ACC112 (cell line): Measurements from ENCODE around the gene DGKI.
"Not testable (repeated sequence)": the region's sequence is repeated elsewhere in the genome, so short reads cannot be mapped to it uniquely, and the experiment has no call there.

Source experiments
- H2AFZ ChIP-seq: fragments of 200-600 bp; sonication (generic); one replicate; pipeline ENCODE4 v1.6.0; 2017; ENCODE audit warnings: antibody characterized with exemption, low read length; ENCODE audit not compliant: unreplicated experiment
- H3K27ac ChIP-seq: fragments of 200-600 bp; sonication (generic); 2 replicates; pipeline ENCODE4 v1.5.1; 2014; ENCODE audit warnings: low read depth, mild to moderate bottlenecking, antibody characterized with exemption, low read length, moderate library complexity
- H3K27me3 ChIP-seq: fragments of 200-600 bp; sonication (generic); 2 replicates; pipeline ENCODE4 v1.6.1; 2014; ENCODE audit warnings: mild to moderate bottlenecking, antibody characterized with exemption, low read length, moderate library complexity, mixed read lengths; ENCODE audit not compliant: insufficient read depth
- H3K36me3 ChIP-seq: fragments of 200-600 bp; sonication (generic); 2 replicates; pipeline ENCODE4 v1.6.1; 2016; ENCODE audit warnings: mild to moderate bottlenecking, antibody characterized with exemption, low read length, moderate library complexity, mixed read lengths; ENCODE audit not compliant: insufficient read depth
- H3K4me1 ChIP-seq: fragments of 200-600 bp; sonication (generic); one replicate; pipeline ENCODE4 v1.6.1; 2016; ENCODE audit warnings: low read length, mixed read lengths; ENCODE audit not compliant: insufficient read depth, unreplicated experiment, control insufficient read depth
- H3K4me3 ChIP-seq: fragments of 200-600 bp; sonication (generic); 2 replicates; pipeline ENCODE4 v1.5.1; 2014; ENCODE audit warnings: mild to moderate bottlenecking, low read depth, low read length
- H3K79me2 ChIP-seq: fragments of 200-600 bp; sonication (generic); one replicate; pipeline ENCODE4 v1.6.0; 2016; ENCODE audit warnings: low read length; ENCODE audit not compliant: control insufficient read depth, unreplicated experiment, insufficient read depth

The DGKI gene

DNA sequence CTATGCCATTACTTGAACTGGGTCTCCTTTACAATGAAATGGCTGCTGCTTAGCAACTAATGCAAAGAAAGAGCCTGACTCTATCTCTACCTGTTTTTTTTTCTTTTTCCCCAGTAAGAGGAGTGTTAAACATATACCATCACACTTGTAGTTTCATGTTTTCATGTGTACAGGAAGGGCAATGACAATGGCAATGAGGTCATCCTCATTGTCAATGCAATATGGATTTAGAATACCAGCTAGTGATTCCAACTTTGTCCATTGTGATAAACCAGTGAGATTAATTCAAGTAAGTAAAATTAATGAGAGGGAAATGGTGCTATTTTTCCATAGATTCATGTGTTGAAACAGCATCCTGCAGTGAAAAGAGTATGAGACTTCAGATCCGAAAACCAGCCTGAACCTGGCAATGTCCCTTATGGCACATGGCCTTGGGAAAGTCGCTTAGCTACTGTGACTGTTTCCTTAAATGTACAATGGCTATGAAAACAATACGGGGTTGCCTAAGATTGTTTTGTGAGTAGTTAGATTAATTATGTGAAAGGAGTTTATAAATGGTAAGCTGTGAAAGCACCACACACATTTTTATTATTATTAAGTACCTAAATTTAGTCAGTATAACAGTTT lies 11.2 kb downstream of the DGKI start:
- Histone ChIP-seq H3K27me3 (no peaks in the 10 kb centered on the region), H2AFZ (no peak overlapping the region), H3K4me1 (peaks cover 14% of the 10 kb centered on the region), H3K4me3 (no peak overlapping the region), H3K36me3 (peaks cover 19% of the 10 kb centered on the region), H3K27ac (peak overlapping the region; percentile 58), H3K79me2 (no peaks in the 10 kb centered on the region)

DNA sequence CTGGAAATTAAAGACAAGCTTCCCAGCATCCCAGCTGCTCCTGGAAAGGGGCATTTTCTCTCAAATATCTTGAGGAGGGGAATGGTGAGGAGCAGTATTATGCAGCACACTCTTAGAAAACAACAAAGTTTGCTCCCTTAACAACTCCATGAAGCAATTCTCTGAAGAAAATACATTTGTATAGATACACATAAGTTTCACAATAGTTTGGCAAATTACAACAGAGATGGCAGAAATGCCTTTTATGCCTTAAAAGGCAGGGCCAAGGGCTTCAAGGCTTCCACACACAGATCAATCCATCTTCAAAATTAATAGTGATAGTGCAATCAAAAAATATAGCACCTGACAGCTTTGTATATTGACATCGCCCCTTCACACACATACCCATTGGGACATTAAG lies 12.2 kb downstream of the DGKI start:
- no peaks in the 10 kb centered on the region for H3K27me3 ChIP-seq
- peaks cover 14% of the 10 kb centered on the region for H3K4me1 ChIP-seq
- no peak overlapping the region for H3K27ac ChIP-seq
- H3K4me3 ChIP-seq: no peak overlapping the region
- no peak overlapping the region for H2AFZ ChIP-seq
- H3K79me2 ChIP-seq: no peaks in the 10 kb centered on the region
- H3K36me3 ChIP-seq: peaks cover 19% of the 10 kb centered on the region

DNA sequence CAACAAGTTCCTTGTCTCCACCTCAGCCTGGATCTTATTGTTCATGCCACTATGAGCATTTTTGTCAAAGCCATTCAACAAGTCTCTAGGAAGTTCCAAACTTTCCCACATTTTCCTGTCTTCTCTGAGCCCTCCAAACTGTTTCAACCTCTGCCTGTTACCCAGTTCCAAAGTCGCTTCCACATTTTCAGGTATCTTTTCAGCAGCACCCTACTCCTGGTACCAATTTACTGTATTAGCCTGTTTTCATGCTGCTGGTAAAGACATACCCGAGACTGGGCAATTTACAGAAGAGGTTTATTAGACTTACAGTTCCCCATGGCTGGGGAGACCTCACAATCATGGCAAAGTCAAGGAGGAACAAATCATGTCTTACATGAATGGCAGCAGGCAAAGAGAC lies 13.8 kb downstream of the DGKI start:
- H3K27ac ChIP-seq, H3K27me3 ChIP-seq, H2AFZ ChIP-seq, H3K79me2 ChIP-seq, H3K4me3 ChIP-seq: not testable (repeated sequence)
- Histone ChIP-seq H3K36me3 (peaks cover 19% of the 10 kb centered on the region), H3K4me1 (peaks cover 14% of the 10 kb centered on the region)

DNA sequence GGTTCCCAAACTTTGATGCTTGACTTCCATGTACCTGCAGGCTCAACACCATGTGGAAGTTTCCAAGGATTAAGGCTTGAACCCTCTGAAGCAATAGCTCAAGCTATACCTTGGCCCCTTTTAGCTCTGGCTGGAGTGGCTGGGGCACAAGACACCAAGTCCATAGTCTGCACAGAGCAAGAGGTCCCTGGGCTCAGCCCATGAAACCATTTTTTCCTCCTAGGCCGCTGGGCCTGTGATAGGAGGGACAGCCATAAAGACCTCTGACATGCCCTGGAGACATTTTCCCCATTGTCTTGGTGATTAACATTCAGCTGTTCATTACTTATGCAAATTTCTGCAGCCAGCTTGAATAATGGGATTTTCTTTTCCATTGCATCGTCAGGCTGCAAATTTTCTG lies 14.4 kb downstream of the DGKI start:
- H3K36me3 ChIP-seq: peaks cover 19% of the 10 kb centered on the region
- H3K27ac ChIP-seq: no peak overlapping the region
- no peaks in the 10 kb centered on the region for H3K79me2 ChIP-seq
- H3K4me3 ChIP-seq: no peak overlapping the region
- no peaks in the 10 kb centered on the region for H3K27me3 ChIP-seq
- H2AFZ ChIP-seq: no peak overlapping the region
- peaks cover 14% of the 10 kb centered on the region for H3K4me1 ChIP-seq

DNA sequence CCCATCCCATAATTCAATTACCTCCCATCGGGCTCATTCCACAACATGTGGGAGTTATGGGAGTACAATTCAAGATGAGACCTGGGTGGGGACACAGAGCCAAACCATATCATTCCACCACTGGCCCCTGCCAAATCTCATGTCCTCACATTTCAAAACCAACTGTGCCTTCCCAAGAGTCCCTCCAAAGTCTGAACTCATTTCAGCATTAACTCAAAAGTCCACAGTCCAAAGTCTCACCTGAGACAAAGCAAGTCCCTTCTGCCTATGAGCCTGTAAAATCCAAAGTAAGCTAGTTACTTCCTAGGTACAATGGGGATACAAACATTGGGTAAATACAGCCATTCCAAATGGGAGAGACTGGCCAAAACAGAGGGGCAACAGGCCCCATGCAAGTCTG lies 15.2 kb downstream of the DGKI start:
- H3K27me3 ChIP-seq: not testable (repeated sequence)

DNA sequence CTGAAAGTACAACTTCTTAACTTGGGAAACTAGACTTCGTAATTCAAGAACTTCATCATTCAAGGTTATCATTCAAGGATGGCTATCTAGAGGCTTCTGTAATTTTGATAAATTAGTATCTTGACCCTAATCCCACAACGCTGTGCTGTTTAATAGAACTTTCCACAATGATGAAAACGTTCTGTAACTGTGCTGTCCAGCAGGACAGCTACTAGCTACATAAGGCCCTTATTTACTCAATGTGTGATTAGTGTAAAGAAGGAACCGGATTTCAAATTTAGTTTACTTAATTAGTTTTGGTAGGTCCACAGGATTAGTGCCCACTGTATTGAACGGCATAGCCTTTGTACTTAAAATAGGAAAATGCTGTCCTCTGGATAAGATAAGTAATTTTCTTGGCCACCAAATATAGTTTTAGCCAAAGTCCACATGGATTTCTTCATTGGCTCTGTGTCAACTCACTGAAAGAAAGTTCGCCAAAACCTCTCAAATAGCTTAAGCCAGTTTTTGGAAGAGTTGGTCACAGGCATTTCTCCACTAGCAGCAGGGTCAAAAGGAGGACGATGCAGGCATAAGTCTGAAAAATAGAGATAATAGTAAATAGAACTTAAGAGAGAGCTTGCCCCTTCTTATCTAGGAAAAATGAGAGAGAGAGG lies 17.3 kb downstream of the DGKI start:
- Histone ChIP-seq H3K4me1 (no peaks in the 10 kb centered on the region), H3K4me3 (no peak overlapping the region), H3K79me2 (no peaks in the 10 kb centered on the region), H2AFZ (no peak overlapping the region), H3K27me3 (no peaks in the 10 kb centered on the region), H3K27ac (no peak overlapping the region), H3K36me3 (peaks cover 15% of the 10 kb centered on the region)

More for the DNA sequence above, 15.2 kb downstream of the DGKI start:
- peaks cover 14% of the 10 kb centered on the region for H3K4me1 ChIP-seq
- H2AFZ ChIP-seq, H3K4me3 ChIP-seq, H3K79me2 ChIP-seq, H3K27ac ChIP-seq: not testable (repeated sequence)
- peaks cover 19% of the 10 kb centered on the region for H3K36me3 ChIP-seq

DNA sequence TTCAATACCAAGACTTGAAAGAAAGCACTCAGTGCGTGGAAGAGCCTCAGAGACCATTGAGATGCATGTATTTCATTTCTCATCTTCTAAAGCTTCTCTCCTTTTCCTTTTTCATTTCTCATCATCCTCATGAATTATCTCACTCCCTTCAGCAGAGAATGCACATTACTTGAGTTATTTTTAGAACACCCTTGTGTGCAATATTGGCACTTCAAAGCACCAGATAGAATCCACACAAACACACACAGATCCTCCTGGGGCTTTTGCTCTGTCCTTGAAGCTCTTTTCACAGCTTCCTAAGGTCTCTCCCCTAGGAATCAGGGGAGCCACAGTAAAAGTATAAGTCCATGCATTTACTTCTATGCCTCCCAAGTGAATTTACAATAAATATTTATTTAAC lies 18.3 kb downstream of the DGKI start:
- Histone ChIP-seq H3K4me1 (no peaks in the 10 kb centered on the region), H3K4me3 (no peak overlapping the region), H3K27ac (no peak overlapping the region), H3K27me3 (no peaks in the 10 kb centered on the region), H3K79me2 (no peaks in the 10 kb centered on the region), H2AFZ (no peak overlapping the region), H3K36me3 (peaks cover 5% of the 10 kb centered on the region)

DNA sequence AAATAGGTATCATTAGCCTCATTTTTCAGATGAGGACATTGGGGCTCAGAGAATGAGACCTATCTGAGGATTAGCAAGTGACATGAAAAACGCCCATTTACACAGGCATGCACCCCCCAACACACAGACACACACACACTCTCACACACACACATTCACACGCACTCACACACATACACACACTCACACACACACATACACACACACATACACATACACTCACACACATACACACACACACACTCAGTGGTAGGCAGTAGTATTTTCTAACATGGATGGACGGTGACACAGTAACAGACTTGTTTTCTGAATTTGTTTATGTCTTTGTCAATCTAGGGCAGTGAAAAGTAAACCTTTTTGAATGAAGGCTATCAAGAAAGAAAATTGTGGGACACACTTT lies 21.3 kb downstream of the DGKI start:
- no peak overlapping the region for H3K27ac ChIP-seq
- H3K27me3 ChIP-seq: no peaks in the 10 kb centered on the region
- no peaks in the 10 kb centered on the region for H3K36me3 ChIP-seq
- peaks cover 8% of the 10 kb centered on the region for H3K4me1 ChIP-seq
- no peak overlapping the region for H2AFZ ChIP-seq
- H3K79me2 ChIP-seq: no peaks in the 10 kb centered on the region
- no peak overlapping the region for H3K4me3 ChIP-seq

DNA sequence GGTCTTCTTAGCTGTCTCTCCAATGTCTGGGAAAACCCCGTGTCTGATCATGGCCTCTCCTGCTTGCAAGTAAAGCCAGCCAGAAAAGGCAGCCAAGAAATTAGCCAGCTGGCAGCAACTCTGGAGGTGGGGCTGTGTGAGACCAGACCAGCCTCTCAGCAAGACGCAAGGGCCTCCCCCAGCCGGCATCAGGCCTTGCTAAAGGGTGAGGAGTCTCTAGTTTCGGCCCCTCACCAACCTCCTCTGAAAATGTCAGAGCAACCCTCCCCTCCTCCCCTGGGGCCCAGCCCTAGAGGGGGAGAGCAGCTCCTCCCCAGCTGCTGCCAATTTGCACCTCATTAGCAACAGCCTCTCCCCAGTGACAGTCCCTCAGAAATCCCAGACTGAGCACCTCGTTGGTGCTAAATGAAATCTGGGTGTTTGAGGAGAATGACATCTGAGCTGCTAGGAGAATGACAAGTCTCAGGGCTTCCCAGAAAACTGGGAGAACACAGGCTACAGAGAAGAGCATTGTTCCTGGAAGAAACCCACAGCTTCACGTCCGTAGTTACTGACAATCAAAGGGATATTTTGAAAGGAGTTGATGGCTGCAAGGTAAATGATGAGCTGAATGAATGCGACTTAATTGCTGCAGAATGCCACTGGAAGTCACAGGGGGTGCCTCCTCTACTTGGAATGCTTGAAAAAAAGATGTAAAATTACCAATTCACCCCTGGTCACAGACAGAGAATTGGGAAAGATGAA lies 25.9 kb downstream of the DGKI start:
- Histone ChIP-seq H3K27ac (no peak overlapping the region), H3K4me1 (peaks cover 37% of the 10 kb centered on the region), H3K36me3 (no peaks in the 10 kb centered on the region), H3K4me3 (no peak overlapping the region), H3K27me3 (no peaks in the 10 kb centered on the region), H3K79me2 (no peaks in the 10 kb centered on the region), H2AFZ (peak overlapping the region; percentile 16)

DNA sequence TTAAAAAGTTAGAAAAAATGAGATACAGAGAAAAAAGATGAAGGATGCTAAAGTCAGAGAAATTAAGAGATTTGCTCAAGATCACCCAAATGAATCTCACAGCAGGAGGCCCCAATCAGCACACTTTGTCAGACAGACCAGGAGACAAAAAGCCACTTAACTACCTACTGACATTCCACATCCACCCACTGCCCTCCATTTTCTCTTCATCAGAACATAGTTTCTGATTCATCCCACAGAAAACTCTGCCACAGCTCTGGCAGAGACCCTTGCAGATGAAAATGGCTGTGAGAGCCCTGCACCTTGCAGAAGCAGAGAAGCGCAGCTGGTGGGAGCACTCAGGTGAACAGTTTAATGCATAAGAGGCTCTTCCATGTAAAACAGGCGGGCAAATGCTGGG lies 26.6 kb downstream of the DGKI start:
- H3K4me1 ChIP-seq: peaks cover 37% of the 10 kb centered on the region
- H2AFZ ChIP-seq: no peak overlapping the region
- no peaks in the 10 kb centered on the region for H3K79me2 ChIP-seq
- no peak overlapping the region for H3K4me3 ChIP-seq
- no peaks in the 10 kb centered on the region for H3K36me3 ChIP-seq
- no peaks in the 10 kb centered on the region for H3K27me3 ChIP-seq
- no peak overlapping the region for H3K27ac ChIP-seq

DNA sequence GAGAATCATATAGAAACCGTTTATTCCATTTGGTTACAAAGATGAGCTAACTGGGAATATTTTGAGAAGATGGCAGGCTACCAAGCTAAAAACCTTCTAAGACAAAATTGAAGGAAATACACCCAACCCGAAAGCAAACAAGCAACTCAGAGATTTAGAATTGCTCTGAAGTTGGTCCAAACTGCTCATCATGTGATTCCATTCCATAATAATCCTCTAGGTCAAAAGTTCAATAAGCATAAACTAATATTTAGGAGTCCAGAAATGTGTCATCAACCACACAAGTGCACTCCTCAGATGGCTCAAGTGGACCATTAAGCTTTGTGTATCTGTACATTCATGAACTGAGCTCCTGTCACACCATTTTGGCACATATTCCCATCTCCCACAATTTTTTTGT lies 28.7 kb downstream of the DGKI start:
- no peaks in the 10 kb centered on the region for H3K27me3 ChIP-seq
- no peak overlapping the region for H3K4me3 ChIP-seq
- peak overlapping the region; percentile 41 for H3K27ac ChIP-seq
- no peaks in the 10 kb centered on the region for H3K36me3 ChIP-seq
- H3K79me2 ChIP-seq: no peaks in the 10 kb centered on the region
- no peak overlapping the region for H2AFZ ChIP-seq
- H3K4me1 ChIP-seq: peaks cover 43% of the 10 kb centered on the region
